ENCODE measurements around the gene BLM. TPM values are rescaled to one million over a fixed set of nuclear protein-coding genes. Genes with fewer than 3 reads are reported as not detected.
A peak's percentile ranks its signal among the peaks of the same experiment; 100 is the strongest.

The BLM gene
- polyA plus RNA-seq, 1 of the 3 experiments (the other 2 are of a cell fraction), result 2.7 TPM

GRCh38 chr15:90677807-90678790 lies 39.0 kb upstream of the BLM start:
- no peak overlapping the region for H3K4me3 ChIP-seq (ENCODE audit: low read depth in 2 of 2, low read length in 1 of 2)
- peaks cover 25% of the 10 kb centered on the region for H3F3A ChIP-seq (replicated peaks; ENCODE audit: insufficient read depth)
- no peak overlapping the region for H3K27ac ChIP-seq (ENCODE audit: low read depth in 2 of 2, low read length in 1 of 2)
- 88% methylated on average over 12 of the region's 12 CpGs for WGBS (ENCODE audit: low lambda C conversion rate)
- no peaks in the 10 kb centered on the region for H3K27me3 ChIP-seq (ENCODE audit: insufficient read depth)
- no peak overlapping the region for H2AFZ ChIP-seq (ENCODE audit: low read depth)
- DNase-seq, result no peak
- H3K9me3 ChIP-seq, result no peaks in the 10 kb centered on the region
- POLR2A ChIA-PET, result no interaction called here
- H3K4me1 ChIP-seq (ENCODE audit: control insufficient read depth in 1 of 2, insufficient read depth in 2 of 2, low read depth in 1 of 2, low read length in 1 of 2), result peaks cover 4 to 14% of the 10 kb centered on the region in 2 experiments; a peak in 3 of 4 replicates
- H3K36me3 ChIP-seq (replicated peaks in 1 of 2; ENCODE audit: control insufficient read depth in 1 of 2, insufficient read depth in 2 of 2, low read length in 1 of 2), result no peaks in the 10 kb centered on the region
- no peaks in the 10 kb centered on the region for H3K79me2 ChIP-seq (ENCODE audit: insufficient read depth)
- H3K9me2 ChIP-seq, result no peaks in the 10 kb centered on the region
- TF ChIP-seq RFX5 (IDR thresholded peaks at IDR 0.05; ENCODE audit: low read length), result no peak
- no peak for TF ChIP-seq MXI1 (IDR thresholded peaks at IDR 0.05; ENCODE audit: low read depth, low read length)
- TF ChIP-seq GATA2 (CRISPR knock-in tag; IDR thresholded peaks at IDR 0.05), result no peak
- no peak overlapping the region for H3K4me2 ChIP-seq
- CTCF ChIA-PET, result interaction anchor here (0.6 to 1.0 kb wide), 2 partner anchors 11 to 30 kb away, joined by 3 read pairs; no protein-coding TSS in a partner anchor
- no peak overlapping the region for H3K9ac ChIP-seq
- no peaks in the 10 kb centered on the region; the same call in 1 of the 2 replicates for H4K20me1 ChIP-seq (ENCODE audit: insufficient read depth)

GRCh38 chr15:90679959-90680358 lies 37.2 kb upstream of the BLM start:
- CTCF ChIA-PET, result no interaction called here
- no peaks in the 10 kb centered on the region for H3K27me3 ChIP-seq (ENCODE audit: insufficient read depth)
- WGBS (ENCODE audit: low lambda C conversion rate), result 89% methylated on average over 3 of the region's 3 CpGs
- H3K9ac ChIP-seq, result peak overlapping the region; percentile 14; the same call in 1 of the 2 replicates
- DNase-seq, result no peak
- H3K9me2 ChIP-seq, result no peaks in the 10 kb centered on the region
- H3F3A ChIP-seq (replicated peaks; ENCODE audit: insufficient read depth), result peaks cover 25% of the 10 kb centered on the region
- peaks cover 4 to 14% of the 10 kb centered on the region in 2 experiments; a peak in 3 of 4 replicates for H3K4me1 ChIP-seq (ENCODE audit: control insufficient read depth in 1 of 2, insufficient read depth in 2 of 2, low read depth in 1 of 2, low read length in 1 of 2)
- no peaks in the 10 kb centered on the region; the same call in 1 of the 2 replicates for H4K20me1 ChIP-seq (ENCODE audit: insufficient read depth)
- no peaks in the 10 kb centered on the region for H3K79me2 ChIP-seq (ENCODE audit: insufficient read depth)
- POLR2A ChIA-PET, result no interaction called here
- TF ChIP-seq JUND (IDR thresholded peaks at IDR 0.05) (no peak), SMC3 (IDR thresholded peaks at IDR 0.05; ENCODE audit: low read depth, low read length) (no peak), RXRA (IDR thresholded peaks at IDR 0.05; ENCODE audit: borderline replicate concordance, low read depth) (no peak), USF2 (IDR thresholded peaks at IDR 0.05; ENCODE audit: borderline replicate concordance, low read depth, low read length) (no peak), CTCF (IDR thresholded peaks at IDR 0.05) (no peak), ELF1 (IDR thresholded peaks at IDR 0.05) (no peak), EP300 (IDR thresholded peaks at IDR 0.05; ENCODE audit: borderline replicate concordance in 1 of 2, low read depth in 1 of 2, low read length in 1 of 2) (no peak), SIN3A (IDR thresholded peaks at IDR 0.05; ENCODE audit: borderline replicate concordance, low read depth, low read length) (no peak), ZBTB33 (IDR thresholded peaks at IDR 0.05; ENCODE audit: borderline replicate concordance, low read depth) (no peak), GATA2 (CRISPR knock-in tag; IDR thresholded peaks at IDR 0.05) (no peak), TCF12 (IDR thresholded peaks at IDR 0.05) (no peak), PBX3 (IDR thresholded peaks at IDR 0.05) (no peak), YY1 (IDR thresholded peaks at IDR 0.05; ENCODE audit: low read depth) (no peak), MXI1 (IDR thresholded peaks at IDR 0.05; ENCODE audit: low read depth, low read length) (no peak), FOXJ3 (CRISPR knock-in tag; IDR thresholded peaks at IDR 0.05) (no peak), RCOR1 (IDR thresholded peaks at IDR 0.05; ENCODE audit: low read length) (no peak), FOSL2 (IDR thresholded peaks at IDR 0.05; ENCODE audit: borderline replicate concordance, low read depth) (no peak), NFIC (IDR thresholded peaks at IDR 0.05; ENCODE audit: borderline replicate concordance) (no peak), TEAD4 (IDR thresholded peaks at IDR 0.05; ENCODE audit: borderline replicate concordance, insufficient read depth) (no peak)
- peak overlapping the region; percentile 32; the same call in 1 of the 2 replicates for H3K4me2 ChIP-seq
- H2AFZ ChIP-seq (ENCODE audit: low read depth), result no peak overlapping the region
- no peak overlapping the region for H3K4me3 ChIP-seq (ENCODE audit: low read depth in 2 of 2, low read length in 1 of 2)
- H3K9me3 ChIP-seq, result no peaks in the 10 kb centered on the region
- no peaks in the 10 kb centered on the region for H3K36me3 ChIP-seq (replicated peaks in 1 of 2; ENCODE audit: control insufficient read depth in 1 of 2, insufficient read depth in 2 of 2, low read length in 1 of 2)
- peak overlapping the region in 1 of 2 experiments; percentile 86; a peak in 2 of 4 replicates for H3K27ac ChIP-seq (ENCODE audit: low read depth in 2 of 2, low read length in 1 of 2)

Measured in SK-N-SH (cell line).